ENCODE measurements around the gene TRIM43.
"Not testable (repeated sequence)": the region's sequence is repeated elsewhere in the genome, so short reads cannot be mapped to it uniquely, and the experiment has no call there.

The TRIM43 gene

GRCh38 chr2:95591701-95592100 is at the start of gene TRIM43:
TSS of gene TRIM43 (plus strand) at chr2:95592001. CDS start at chr2:95594024, 2,023 bp downstream.
- DNase-seq (ENCODE audit: low spot score) = not testable (repeated sequence)

GRCh38 chr2:95551055-95551568 is 40.7 kb upstream of the TRIM43 start:
- no peak for DNase-seq (ENCODE audit: low spot score)

- DNase-seq (ENCODE audit: low spot score) = no peak
Measured at GRCh38 chr2:95552911-95553310, 38.9 kb upstream of the TRIM43 start.

GRCh38 chr2:95569170-95569569 is 22.6 kb upstream of the TRIM43 start:
- no peak for DNase-seq (ENCODE audit: low spot score)

- no peak for DNase-seq (ENCODE audit: low spot score)
Measured at GRCh38 chr2:95573866-95574265, 17.9 kb upstream of the TRIM43 start.

- no peak for DNase-seq (ENCODE audit: low spot score)
Measured at GRCh38 chr2:95574506-95574905, 17.3 kb upstream of the TRIM43 start.

- DNase-seq (ENCODE audit: low spot score) = no peak
Measured at GRCh38 chr2:95575857-95576256, 15.9 kb upstream of the TRIM43 start.

GRCh38 chr2:95578539-95578938 is 13.3 kb upstream of the TRIM43 start:
- DNase-seq (ENCODE audit: low spot score) = no peak

- not testable (repeated sequence) for DNase-seq (ENCODE audit: low spot score)
Measured at GRCh38 chr2:95583545-95583944, 8.3 kb upstream of the TRIM43 start.

- not testable (repeated sequence) for DNase-seq (ENCODE audit: low spot score)
Measured at GRCh38 chr2:95584321-95584720, 7.5 kb upstream of the TRIM43 start.

GRCh38 chr2:95589777-95590536 is 1.8 kb upstream of the TRIM43 start:
- DNase-seq (ENCODE audit: low spot score) = not testable (repeated sequence)

GRCh38 chr2:95592973-95593372 is 1.2 kb downstream of the TRIM43 start:
- not testable (repeated sequence) for DNase-seq (ENCODE audit: low spot score)

- DNase-seq (ENCODE audit: low spot score) = not testable (repeated sequence)
Measured at GRCh38 chr2:95595012-95595411, 3.2 kb downstream of the TRIM43 start.

GRCh38 chr2:95601301-95601700 is 9.5 kb downstream of the TRIM43 start:
- not testable (repeated sequence) for DNase-seq (ENCODE audit: low spot score)

- DNase-seq (ENCODE audit: low spot score) = not testable (repeated sequence)
Measured at GRCh38 chr2:95602146-95602545, 10.3 kb downstream of the TRIM43 start.

GRCh38 chr2:95608356-95608755 is 16.6 kb downstream of the TRIM43 start:
- DNase-seq (ENCODE audit: low spot score) = not testable (repeated sequence)

- DNase-seq (ENCODE audit: low spot score) = not testable (repeated sequence)
Measured at GRCh38 chr2:95609764-95610163, 18.0 kb downstream of the TRIM43 start.

GRCh38 chr2:95613048-95613447 is 21.2 kb downstream of the TRIM43 start:
- not testable (repeated sequence) for DNase-seq (ENCODE audit: low spot score)

GRCh38 chr2:95622728-95623127 is 30.9 kb downstream of the TRIM43 start:
- not testable (repeated sequence) for DNase-seq (ENCODE audit: low spot score)

- not testable (repeated sequence) for DNase-seq (ENCODE audit: low spot score)
Measured at GRCh38 chr2:95630987-95631386, 39.2 kb downstream of the TRIM43 start.

- not testable (repeated sequence) for DNase-seq (ENCODE audit: low spot score)
Measured at GRCh38 chr2:95633626-95634259, 41.9 kb downstream of the TRIM43 start.

- DNase-seq (ENCODE audit: low spot score) = not testable (repeated sequence)
Measured at GRCh38 chr2:95640515-95641288, 48.9 kb downstream of the TRIM43 start.

- not testable (repeated sequence) for DNase-seq (ENCODE audit: low spot score)
Measured at GRCh38 chr2:95641289-95641575, 49.4 kb downstream of the TRIM43 start.
